HG02571 (cell line): ENCODE results near the gene ENDOU.
"Not testable (repeated sequence)": the region's sequence is repeated elsewhere in the genome, so short reads cannot be mapped to it uniquely, and the experiment has no call there.

Source experiments
- ATAC-seq: cut with Tn5 transposase; IDR thresholded peaks from one replicate; pipeline ENCODE4 v1.9.1; 2021; ENCODE audit warnings: mild to moderate bottlenecking, moderate library complexity; ENCODE audit not compliant: unreplicated experiment

ENDOU gene

DNA sequence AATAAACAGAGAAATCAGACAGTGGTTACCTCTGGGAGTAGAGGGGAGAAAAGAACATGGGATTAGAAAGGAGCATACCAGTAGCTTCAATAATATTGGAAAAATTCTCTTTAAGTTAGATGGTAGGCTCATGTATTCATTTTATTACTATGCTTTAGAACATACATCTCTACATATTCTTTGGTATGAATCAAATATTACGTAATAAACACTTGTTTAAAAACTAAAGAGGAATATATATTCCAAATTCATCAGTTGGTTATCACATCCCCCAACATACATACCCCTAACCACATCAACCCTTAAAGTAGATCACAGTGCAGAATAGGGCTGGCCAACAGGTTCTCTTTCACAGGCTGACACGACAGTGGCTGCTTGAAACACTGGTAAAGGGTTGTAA is 25.0 kb downstream of the ENDOU start:
- no peak for ATAC-seq

DNA sequence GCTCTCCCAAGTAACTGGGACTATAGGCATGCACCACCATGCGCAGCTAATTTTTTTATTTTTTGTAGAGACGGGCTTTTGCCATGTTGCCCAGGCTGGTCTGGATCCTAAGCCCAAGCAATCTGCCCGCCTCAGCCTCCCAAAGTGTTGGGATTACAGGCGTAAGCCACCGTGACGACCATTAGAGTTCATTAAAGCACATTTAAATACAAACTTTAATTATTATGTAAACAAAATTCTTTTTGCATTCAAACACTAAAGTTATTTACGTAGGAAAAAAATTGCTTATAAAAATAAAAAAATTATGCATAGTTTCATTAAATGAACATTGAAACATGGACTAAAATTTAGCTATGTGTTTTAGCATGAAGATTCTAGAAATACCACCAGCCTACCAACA is 26.7 kb downstream of the ENDOU start:
- ATAC-seq = no peak

DNA sequence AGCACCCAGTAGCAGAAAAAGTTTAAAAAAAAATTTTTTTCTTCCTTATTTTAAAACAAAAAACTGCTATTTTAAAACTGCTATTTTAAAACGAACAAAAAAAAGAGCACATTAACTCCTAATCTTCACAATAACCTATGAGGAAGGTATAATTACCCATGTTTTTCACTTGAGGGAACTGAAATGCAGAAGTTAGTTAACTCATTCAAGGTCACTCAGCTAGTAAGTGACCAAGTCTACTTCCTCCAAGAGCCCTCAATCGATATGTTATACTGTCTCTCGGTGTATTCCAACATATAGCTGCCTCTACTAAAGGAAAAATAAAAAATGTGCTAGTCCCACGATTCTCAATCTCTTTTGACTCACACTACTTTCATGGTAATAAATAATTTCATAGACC is 27.2 kb downstream of the ENDOU start:
- no peak for ATAC-seq

DNA sequence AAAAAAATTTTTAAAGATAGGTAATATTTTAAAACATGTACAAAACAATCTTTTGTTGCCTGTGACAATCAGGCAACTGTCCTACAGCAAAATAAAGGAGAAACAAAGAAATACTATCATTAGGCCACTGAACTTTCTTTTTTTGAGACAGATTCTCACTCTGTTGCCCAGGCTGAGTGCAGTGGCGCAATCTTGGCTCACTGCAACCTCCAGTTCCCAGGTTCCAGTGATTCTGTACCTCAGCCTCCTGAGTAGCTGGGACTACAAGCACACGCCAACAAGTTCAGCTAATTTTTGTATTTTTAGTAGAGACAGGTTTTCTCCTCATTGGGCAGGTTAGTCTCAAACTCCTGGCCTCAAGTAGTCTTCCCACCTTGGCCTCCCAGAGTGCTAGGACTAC is 36.1 kb downstream of the ENDOU start:
- no peak for ATAC-seq

DNA sequence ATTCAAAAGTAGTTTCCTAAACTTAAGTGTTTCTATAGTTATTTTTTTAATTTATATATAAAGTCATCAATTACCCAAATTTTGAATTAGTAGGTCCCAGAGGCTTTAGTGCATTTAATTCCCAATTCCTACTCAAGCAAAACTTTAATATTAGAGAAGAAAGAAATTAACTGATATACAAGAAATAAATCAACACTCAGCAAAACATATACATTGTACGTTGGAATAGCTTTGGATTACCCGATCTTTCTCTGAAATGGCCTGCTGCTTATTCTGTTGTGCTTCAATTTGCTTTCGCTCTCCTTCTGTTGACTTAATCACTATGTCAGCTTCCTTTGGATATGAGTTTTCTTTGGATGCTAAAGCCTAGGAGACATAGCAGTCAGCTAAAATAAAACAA is 37.7 kb downstream of the ENDOU start:
- ATAC-seq = no peak

DNA sequence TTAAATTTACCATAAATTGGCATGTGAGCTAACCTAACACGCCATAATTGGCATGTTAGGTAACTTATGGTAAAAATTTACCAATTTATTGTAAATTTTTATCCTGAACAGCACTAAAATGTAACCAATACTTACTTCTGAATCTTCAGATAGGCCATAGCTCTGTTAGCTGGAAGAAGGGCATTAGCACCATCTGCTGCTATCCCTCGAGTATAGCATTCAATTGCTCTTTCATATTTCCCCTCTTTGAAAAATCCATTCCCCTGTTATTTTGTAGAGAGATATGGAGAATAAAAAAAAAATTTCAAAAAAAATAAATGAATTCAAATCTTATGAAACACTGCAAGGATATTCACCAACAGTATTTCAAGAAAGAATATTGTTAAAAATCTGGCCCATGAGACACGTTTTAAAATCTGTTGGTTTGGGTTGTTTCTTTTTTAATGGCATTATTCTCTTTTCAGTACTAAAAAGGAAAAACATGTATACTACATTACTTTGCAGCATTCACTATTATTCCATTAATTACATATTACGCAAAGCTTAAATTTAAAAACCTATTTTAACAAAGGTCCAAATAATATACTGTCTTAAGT is 38.5 kb downstream of the ENDOU start:
- ATAC-seq = no peak

- ATAC-seq = no peak
These were observed 45.5 kb downstream of the ENDOU start for GRCh38 chr12:47679785-47680184.

- ATAC-seq = no peak
These were observed 53.2 kb downstream of the ENDOU start for GRCh38 chr12:47672068-47672467.

- not testable (repeated sequence) for ATAC-seq
These were observed 57.4 kb downstream of the ENDOU start for GRCh38 chr12:47667935-47668334.
